ENCODE data around the gene TRIO. TPM values are rescaled to one million over a fixed set of nuclear protein-coding genes. Genes with fewer than 3 reads are reported as not detected.

TRIO gene
- polyA plus RNA-seq, 4 donors: 103 to 182 (median 111) TPM

DNA sequence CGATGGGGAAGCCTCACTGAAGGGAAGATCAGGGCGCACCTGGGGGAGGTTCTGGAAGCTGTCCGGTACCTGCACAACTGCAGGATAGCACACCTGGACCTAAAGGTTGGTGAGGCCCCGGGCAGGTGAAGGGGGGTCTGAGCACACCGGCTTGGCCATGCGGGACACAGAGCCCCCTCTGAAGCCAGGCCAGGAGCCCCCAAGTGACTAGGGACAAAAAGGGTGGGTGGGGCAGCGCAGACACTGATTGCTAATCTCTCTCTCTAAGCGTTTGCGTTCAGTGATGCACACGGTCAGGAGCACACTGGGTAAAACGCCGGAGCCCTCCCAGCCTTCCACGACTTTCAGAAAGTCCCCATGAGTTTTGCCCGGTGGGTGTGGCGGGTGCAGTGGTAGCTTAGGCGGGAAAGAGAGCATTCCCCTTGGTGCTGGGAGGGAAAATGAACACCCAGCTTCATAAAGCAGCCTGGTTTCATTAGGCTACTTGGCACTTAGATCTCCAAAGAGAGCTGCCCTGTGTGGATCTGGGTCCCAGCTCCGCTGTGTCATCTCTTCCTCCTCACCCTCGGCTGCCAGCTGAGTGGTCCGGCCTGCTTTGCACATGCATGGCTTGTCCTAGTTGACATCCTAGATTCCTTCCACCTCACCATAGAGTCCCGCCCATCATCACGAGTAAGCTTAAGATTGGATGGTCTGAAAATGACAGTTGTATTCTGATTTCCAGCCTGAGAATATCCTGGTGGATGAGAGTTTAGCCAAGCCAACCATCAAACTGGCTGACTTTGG is 364.2 kb downstream of the TRIO start:
- no peak for DNase-seq (ENCODE audit: low read depth in 4 of 4, low spot score in 3 of 4)

GRCh38 chr5:14508046-14508445 is 364.9 kb downstream of the TRIO start:
- DNase-seq (ENCODE audit: low read depth in 4 of 4, low spot score in 3 of 4): no peak

DNA sequence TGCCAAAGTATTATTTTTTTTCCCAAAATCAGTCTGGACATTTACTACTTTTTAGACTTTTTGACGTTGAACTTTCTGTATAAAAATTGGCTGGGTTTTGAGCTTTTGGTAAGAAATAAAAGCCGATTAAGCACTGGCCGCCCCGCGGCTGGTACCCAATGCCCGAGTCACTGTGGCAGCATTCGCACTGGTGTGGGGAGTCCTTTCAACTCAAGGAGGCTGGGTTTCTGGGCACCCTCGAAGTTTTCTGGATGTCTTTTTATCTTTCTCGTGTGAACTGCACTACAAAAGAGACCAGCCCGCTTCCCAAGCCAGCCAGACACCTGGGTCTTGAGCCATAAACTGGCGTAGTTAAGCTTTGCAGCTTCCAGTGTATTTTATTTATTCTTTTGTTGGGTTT is 366.4 kb downstream of the TRIO start:
- no peak for DNase-seq (ENCODE audit: low read depth in 4 of 4, low spot score in 3 of 4)

DNA sequence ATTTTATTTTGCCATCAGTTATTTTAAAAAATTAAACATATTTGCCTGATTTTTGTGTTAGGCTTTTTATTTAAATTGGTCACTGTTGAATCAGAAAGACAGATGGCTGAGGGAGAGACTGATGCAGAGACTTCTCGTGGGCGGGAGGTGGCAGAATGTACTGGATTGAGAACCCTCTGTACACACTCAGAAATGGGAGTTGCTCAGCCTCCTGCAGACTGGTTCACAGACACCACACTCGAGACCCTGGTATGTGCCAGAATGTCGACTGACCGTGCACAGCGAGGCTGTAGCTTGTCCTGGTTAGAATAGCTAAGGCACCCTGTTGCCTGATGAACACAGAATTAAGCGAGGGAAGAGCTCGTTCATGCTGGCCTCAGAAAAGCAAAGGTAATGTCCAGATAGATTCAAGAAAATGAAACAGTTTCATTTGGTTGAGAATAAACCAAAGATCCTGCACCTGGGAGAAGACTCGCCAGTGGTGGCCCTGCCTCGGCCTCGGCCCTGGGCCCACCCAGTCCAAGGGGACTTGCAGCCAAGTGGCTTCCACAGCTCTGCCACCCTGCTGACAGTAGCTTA is 367.1 kb downstream of the TRIO start:
- DNase-seq (ENCODE audit: low read depth in 4 of 4, low spot score in 3 of 4): no peak

GRCh38 chr5:14510880-14511279 is 367.7 kb downstream of the TRIO start:
- no peak for DNase-seq (ENCODE audit: low read depth in 4 of 4, low spot score in 3 of 4)

DNA sequence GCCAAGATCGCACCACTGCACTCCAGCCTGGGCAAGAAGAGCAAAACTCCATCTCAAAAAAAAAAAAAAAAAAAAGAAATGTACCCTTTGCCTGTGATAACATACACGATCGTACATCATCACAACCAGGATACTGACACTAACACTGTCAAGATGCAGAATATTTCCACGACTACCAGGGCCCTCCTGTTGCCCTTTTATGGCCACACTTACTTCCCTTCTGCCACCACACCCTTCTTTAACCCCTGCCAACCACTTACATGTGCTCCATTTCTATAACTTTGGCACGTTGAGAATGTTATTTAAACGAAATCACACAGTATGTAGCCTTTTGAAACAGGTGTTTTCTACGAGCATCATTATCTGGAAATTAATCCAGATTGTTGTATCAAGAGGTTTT is 369.4 kb downstream of the TRIO start:
- DNase-seq (ENCODE audit: low read depth in 4 of 4, low spot score in 3 of 4): no peak

GRCh38 chr5:14513266-14513665 is 370.1 kb downstream of the TRIO start:
- DNase-seq (ENCODE audit: low read depth in 4 of 4, low spot score in 3 of 4): no peak

DNA sequence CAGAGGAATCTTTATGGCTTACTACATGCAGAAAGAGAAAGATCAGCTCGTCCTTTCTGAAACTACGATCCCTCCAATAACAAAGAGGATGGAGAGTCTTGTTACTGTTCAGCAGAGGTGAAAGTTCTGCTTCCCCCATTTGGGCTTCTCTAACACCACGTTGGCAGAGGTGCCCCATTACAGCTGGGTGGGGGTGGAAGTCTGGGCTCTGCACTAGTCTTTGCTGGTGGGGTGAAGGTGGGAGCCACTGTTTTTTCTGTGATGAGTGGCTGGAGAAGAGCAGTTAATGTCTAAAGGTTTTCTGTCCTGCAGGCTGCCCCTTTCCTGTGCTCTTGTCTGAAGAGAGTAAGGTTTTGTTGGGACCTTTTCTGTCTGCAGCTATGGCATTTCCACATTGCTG is 373.8 kb downstream of the TRIO start:
- no peak for DNase-seq (ENCODE audit: low read depth in 4 of 4, low spot score in 3 of 4)

DNA sequence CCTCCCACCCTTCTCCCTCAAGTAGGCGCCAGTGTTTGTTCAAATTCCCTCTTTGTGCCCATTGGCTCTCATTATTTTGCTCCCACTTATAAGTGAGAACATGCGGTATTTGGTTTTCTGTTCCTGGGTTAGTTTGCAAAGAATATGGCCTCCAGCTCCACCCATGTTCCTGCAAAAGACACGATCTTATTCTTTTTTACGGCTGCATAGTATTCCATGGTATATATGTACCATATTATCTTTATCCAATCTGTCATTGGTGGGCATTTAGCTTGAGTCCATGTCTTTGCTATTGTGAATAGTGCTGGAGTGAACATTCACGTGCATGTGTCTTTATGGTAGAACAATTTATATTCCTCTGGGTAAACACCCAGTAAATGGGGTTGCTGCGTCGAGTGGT is 375.5 kb downstream of the TRIO start:
- no peak for DNase-seq (ENCODE audit: low read depth in 4 of 4, low spot score in 3 of 4)

- DNase-seq (ENCODE audit: low read depth in 4 of 4, low spot score in 3 of 4): no peak
These were observed 378.6 kb downstream of the TRIO start for GRCh38 chr5:14521748-14522147.

- no peak for DNase-seq (ENCODE audit: low read depth in 4 of 4, low spot score in 3 of 4)
These were observed 379.6 kb downstream of the TRIO start for GRCh38 chr5:14522721-14523120.

- DNase-seq (ENCODE audit: low read depth in 4 of 4, low spot score in 3 of 4): no peak
These were observed 380.3 kb downstream of the TRIO start for GRCh38 chr5:14523243-14524034.

- no peak for DNase-seq (ENCODE audit: low read depth in 4 of 4, low spot score in 3 of 4)
These were observed 382.3 kb downstream of the TRIO start for GRCh38 chr5:14525397-14525796.

GRCh38 chr5:14526493-14526892 is 383.4 kb downstream of the TRIO start:
- no peak for DNase-seq (ENCODE audit: low read depth in 4 of 4, low spot score in 3 of 4)

DNA sequence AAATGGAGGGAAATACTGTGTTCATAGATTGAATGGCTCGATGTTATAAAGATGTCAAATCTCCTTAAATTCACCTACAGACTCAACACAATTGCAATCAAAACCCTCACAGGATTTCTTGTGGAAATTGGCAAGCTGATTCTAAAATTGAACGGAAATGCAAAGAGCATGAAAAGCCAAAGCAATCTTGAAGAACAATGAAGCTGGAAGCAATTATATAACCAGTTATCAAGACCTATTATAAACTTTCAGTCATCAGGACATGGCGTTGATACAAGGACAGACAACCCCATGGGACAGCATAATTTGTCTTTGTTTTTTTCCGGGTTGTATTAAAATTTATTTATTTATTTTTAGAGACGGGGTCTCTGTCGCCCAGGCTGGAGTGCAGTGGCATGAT is 385.0 kb downstream of the TRIO start:
- no peak for DNase-seq (ENCODE audit: low read depth in 4 of 4, low spot score in 3 of 4)

DNA sequence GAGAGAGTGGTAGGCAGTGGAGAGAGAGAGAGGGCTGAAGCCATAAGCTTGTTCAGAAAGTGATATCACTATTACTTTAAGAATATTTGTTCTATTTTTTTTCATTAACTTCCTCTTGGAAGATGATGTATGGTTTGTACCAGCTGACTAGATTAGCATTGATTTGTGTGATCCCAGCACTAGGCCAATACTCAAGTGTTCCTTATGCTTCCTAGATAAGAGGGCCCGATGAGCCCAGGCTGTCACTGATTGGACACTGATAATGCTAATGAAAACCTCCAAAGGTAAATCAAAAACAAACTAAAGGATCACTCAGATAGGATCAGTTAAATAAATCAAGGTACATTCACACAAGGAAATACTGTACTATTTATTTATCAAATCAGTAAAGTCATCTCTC is 385.8 kb downstream of the TRIO start:
- no peak for DNase-seq (ENCODE audit: low read depth in 4 of 4, low spot score in 3 of 4)

DNA sequence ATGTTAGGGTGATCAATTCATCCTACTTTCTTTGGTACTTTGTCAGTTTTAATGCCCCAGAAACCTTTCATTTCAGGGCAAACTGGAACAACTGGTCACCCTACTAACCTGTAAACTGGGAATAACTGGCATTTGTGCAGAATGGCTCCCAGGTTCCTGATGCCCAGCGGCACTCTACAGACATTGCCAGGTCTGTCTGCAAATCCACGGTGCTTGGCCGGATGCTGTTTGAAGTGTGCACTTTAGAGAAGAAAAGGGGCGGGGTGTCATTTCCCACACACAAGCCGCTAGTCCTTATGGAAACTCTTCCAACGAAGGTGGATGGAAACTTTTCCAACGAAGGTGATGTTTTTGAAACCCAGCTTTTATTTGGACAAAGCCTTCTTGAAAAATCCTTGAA is 388.5 kb downstream of the TRIO start:
- DNase-seq (ENCODE audit: low read depth in 4 of 4, low spot score in 3 of 4): no peak

DNA sequence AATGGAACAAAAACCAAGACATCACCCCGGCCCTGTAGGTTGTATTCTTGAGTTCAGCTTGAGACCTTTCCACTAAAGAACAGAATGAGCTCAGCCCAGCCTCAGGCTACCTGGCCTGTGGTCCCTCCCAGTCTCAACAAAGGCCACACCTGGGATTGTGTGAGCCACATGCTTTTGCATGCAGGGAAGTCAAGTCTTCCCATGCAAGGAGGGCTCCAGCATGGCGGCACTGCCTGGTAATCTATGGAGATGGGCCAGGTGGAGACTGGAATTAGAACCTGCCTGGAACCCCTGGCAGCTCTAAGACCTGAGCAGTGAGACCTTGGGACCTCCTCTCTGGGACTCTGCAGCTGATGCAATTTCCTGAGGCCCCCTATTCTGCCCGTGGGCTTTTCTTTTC is 389.0 kb downstream of the TRIO start:
- no peak for DNase-seq (ENCODE audit: low read depth in 4 of 4, low spot score in 3 of 4)

DNA sequence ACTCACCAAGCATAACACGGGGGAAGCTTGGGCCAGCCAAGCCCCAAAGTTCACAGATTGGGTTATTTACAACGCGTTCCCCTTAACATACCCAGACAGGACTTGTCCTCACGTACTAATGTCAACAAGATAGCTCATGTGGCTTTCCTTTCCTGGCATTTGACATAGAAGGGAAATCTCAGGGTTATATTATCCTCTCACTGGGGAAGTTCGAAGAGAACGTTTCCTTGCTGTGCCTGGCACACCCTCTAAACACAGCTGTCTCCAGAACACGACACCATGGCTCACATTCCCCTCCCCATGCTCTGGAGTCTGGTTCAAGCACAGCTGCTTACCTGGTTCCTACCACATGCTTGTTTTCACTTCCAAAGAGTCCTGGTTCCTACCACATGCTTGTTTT is 391.6 kb downstream of the TRIO start:
- DNase-seq (ENCODE audit: low read depth in 4 of 4, low spot score in 3 of 4): peak in 2 of 4 donors; percentile 12 to 25

DNA sequence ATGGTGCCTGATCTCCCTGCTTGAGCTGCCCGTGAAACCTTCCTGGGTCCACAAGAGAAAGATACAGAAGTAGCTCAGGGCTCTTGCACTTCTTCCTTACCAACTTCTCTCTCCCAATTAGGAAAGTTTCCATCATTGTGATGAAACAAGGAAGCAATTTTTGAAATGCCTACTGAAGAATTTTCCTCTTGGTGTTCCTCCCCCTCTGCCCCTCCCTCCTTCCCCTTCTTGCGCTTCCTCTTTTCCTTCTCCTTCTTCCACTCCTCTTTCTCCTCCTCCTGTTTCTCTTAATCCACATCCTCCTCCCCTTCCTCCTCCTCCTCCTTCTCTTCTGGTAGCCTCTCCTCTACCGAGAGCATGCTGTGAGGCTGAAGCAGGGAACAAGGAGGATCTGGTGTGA is 402.2 kb downstream of the TRIO start:
- DNase-seq (ENCODE audit: low read depth in 4 of 4, low spot score in 3 of 4): no peak

- no peak for DNase-seq (ENCODE audit: low read depth in 4 of 4, low spot score in 3 of 4)
These were observed 402.7 kb downstream of the TRIO start for GRCh38 chr5:14545862-14546261.

- DNase-seq (ENCODE audit: low read depth in 4 of 4, low spot score in 3 of 4): no peak
These were observed 404.5 kb downstream of the TRIO start for GRCh38 chr5:14547666-14548065.

All from left renal pelvis (tissue), 4 donors.